NCI-H748 (cell line): ENCODE measurements around the gene TTLL8.

Source experiments
- DNase-seq: peaks from one replicate; lab custom pipeline; 2025; ENCODE audit not compliant: unreplicated experiment; lab: John Stamatoyannopoulos, UW

The TTLL8 gene

DNA sequence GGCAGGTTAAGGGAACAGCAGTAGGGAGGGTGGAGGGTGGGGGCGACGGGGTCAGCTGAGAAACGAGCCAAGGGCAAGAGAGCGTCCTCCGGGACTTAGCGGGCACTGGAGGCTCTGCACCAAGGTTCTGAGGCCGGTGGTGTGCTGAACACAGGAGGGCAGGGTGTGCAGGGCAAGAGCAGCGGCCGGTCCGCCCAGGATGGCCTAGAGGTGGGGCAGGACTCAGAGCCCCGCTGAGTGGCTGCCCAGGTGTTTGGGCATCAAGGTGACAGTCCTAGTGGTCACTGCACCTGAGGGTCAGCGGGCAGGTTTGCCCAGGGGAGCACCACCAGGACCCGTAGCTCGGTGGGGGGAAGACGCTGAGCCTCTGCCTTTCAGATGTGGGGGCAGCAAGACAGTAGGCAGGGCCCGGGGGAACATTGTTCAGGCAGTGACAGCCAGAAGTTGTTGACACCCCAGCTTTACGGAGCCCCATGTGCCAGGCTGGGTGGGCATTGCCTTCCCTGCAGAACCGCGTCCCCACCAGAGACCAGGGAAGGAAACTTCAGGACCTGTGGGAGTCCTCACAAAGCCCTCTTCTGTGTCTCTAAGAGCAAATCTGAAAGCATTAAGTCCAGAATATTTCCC, 4.5 kb upstream of the TTLL8 start:
- DNase-seq = no peak

DNA sequence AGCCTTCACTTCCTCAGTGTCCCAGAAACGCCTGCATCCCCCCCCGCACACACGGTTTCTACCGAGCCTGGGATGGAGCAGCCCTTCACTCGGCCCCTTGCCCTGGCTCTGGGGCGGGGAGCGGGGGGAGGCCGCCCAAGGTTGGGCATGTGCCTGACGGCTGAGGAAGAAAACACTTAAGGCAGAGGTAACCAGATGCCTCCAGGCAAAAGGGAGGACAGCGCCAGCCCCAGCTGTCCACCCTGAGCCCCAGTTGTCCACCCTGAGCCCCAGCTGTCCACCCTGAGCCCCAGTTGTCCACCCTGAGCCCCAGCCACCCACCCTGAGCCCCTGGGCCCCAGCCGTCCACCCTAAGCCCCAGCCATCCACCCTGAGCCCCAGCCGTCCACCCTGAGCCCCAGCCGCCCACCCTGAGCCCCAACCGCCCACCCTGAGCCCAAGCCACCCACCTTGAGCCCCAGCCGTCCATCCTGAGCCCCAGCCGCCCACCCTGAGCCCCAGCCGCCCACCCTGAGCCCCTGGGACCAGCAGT, 3.8 kb upstream of the TTLL8 start:
- no peak for DNase-seq

DNA sequence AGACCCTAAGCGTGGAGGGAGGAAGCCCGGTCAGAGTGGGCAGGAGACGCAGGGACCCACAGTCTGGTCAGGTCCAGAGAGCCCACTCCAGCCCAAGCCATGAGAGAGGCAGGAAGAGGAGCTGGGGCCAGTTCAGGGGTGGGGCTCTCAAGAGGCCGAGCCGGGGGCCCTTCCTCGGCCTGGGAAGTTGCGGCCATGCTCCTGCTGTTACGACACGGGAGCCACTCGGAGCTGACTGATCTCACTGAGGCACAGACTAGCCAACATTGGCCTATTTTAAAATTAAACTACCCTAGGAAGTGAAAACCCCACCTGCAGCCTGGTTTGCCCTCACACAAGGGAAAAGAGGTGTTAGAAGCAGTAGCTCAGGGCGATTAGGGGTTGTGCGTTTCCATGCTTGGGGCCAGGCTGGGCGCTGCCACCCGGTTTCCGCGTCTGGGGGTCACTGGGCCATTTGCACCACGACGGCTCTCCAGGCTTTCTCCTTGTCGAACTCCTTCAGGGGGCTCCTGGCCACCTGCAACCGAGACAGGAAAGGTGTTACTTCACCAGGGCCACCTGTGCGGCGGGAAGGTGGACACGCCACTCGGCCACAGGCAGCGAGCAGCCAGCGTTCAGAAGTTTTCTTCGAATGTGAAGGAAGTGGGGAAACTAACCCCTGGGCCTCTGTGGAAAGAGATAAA, 3.2 kb upstream of the TTLL8 start:
- no peak for DNase-seq

DNA sequence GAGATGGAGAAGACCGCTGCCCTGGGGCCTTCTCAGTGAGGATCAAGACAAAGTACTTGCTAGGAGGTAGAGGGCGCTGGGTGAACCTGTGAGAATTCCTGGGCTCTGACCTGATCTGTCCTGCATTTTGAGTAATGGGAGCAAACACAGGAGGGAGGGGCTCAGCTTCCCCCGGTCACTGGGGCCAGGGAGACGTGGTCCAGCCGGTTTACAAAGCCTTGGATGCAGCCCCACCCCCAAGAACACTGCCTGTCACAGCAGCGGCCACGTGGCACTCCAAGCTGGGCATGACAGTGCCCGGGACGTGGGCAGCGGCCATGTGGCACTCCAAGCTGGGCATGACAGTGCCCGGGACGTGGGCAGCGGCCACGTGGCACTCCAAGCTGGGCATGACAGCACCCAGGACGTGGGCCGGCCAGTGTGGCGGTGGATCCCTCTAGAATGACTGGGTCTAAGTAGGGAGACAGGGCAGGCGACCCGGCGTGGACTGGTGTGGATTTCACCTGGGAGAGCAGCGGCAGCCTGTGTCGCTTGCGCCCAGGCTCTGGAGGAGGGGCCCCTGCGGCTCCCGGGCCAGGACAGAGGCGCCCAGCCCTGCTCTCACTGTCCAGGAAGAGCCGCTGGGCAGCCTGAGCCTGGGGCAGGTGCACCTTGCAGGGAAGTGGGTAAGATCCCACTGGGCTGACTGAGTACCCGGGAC, 2.5 kb upstream of the TTLL8 start:
- DNase-seq = peak; percentile 33

DNA sequence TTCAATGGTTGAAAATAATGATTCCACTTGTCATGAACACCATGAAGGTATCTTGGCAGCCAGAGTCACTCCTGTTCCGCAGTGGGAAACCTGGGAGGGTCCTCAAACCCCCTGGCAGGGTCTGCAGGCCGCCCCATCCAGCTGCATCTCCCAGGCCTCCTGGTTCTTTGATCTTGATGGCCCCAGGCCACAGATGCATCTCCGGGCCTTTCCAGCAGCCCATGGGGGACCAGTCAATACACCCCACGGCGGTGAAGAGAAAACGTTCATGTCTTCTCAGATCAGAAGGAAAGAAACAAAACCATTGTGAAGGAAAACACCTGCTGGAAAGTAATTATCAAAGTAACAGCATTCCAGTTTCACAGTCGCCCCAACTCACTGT, 1.8 kb upstream of the TTLL8 start:
- DNase-seq = no peak

DNA sequence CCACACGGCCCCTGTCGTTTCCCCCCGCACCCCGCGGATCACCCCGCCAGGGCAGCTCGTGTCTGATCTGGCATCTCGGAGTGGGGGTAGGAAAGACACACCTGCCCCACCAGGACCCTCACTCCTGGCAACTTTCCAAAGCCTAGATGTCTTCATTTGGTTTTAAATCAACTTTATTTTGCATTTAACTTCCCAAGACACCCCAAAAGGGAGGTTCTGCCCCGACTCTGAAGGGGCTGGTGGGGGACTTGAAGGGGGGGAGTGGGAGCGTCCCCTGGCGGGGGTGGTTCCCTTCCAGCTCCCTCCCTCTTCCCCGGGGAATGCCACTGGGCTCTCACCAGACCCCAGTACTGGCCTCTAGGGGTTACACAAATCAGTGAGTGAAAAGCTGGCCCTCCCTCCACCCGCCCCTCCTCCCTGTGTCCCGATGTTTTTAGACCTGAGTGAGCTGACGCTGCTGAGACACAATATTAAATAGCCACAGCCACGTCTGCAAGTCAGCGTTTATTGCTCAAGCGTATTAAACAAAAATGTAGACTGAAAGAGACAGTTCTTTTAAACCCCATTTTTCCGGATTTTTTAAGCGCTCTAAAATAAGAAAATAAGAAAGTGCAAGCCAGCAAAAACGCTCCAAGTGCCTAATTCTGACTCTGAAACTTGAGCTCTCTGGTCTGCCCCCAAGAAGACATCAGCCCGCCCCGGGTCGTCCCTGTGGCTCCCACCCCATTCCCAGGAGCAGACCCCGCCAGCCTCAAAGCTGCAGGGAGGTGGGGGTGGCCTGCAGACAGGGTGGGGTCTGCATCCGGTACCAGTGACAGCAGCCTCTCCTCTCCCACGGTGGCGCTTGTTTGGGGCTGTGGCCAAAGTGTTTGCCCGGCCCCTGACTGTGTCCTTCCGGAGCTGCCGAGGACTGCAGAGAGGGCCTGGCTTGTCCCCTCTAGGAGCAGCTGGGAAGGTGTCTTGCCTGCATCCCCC, 1.1 kb upstream of the TTLL8 start:
- DNase-seq = peak; percentile 83

DNA sequence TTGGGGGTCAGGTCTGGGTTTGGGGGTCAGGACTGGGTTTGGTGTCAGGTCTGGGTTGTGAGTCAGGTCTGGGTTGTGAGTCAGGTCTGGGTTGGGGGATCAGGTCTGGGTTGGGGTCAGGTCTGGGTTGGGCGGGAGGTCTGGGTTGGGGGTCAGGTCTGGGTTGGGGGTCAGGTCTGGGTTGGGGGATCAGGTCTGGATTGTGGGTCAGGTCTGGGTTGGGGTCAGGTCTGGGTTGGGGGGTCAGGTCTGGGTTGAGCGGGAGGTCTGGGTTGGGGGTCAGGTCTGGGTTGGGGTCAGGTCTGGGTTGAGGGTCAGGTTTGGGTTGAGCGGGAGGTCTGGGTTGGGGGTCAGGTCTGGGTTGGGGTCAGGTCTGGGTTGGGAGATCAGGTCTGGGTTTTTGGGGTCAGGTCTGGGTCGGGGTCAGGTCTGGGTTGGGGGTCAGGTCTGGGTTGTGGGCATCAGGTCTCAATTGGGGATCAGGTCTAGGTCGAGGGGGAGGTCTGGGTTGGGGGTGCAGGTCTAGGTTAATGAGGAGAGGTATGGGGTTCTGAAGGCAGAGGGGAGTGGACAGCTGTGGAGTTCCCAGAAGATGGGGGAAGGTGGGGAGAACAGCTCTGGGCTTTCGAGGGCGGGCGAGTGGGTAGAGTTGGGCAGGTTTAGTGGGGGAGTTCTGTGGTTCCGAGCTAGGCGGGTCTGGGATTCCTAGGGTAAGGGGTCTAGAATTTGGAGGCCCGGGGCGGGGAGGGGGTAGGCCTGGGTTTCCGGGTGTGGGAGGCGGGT, 629 bp downstream of the TTLL8 start:
- DNase-seq = no peak

DNA sequence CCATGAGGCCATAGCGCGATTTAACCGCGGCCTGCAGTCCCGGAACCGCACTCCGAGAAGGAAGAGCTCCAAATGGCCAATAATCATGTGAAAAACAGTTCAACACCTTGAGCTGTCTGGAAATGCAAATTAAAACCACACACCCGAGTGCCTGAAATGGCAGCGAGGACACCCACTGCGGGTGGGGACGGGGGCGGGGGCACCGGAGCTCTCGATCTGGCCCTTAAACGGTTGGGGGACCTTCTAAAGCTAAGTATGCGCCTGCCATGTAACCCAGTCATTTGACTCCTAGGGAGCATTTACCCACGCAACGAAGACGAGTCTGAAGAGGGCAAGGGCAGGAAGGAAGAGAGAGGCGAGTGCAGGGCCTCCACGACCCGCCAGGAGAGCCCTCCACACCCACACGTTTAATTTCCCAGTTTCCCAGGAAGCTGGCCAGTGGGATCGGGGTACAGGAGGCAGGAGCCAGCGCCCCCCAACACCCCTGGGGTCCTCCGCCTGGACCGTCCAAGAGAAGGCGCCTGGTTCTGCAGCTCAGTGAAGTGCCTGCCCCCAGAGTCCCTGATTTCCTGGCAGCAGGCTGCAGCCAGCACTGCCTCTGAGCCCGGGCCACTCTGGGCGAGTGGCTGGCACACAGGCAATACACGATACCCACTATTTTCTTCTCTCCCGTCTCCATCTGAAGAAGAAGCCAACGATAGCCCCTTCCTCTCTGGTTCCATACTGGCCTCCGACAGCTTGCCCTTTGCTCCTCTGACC, 1.7 kb downstream of the TTLL8 start:
- no peak for DNase-seq

DNA sequence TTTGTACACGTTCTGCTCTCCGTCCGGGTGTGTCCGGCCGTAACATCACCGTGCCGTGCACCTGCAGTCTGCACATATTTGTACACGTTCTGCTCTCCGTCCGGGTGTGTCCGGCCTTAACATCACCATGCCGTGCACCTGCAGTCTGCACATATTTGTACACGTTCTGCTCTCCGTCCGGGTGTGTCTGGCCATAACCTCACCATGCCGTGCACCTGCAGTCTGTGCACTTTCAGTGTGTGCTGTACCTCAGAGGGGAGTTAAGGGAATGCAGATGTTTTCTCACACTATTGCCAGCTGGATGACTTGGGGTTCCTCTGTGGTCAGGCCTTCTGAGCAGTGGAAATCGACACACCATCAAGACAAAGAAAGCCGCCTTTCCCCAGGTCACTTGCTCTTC, 4.2 kb downstream of the TTLL8 start:
- no peak for DNase-seq

DNA sequence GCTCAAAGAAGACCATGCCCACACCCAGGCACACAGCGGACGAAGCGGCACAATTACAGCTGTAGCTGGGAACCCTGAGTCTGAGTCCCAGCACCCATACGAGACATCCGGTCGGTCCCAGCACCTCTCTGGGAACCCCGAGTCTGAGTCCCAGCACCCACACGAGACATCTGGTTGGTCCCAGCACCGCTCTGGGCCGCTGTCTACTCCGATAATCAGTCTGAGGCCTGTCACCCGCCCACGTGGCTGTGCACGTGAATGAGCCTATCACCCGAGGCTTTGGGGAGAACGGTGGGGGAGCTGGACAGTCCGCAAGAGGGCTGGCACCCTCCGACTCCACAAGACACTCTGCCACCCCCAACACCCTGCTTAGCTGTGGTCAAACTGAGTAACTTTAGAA, 6.2 kb downstream of the TTLL8 start:
- no peak for DNase-seq

DNA sequence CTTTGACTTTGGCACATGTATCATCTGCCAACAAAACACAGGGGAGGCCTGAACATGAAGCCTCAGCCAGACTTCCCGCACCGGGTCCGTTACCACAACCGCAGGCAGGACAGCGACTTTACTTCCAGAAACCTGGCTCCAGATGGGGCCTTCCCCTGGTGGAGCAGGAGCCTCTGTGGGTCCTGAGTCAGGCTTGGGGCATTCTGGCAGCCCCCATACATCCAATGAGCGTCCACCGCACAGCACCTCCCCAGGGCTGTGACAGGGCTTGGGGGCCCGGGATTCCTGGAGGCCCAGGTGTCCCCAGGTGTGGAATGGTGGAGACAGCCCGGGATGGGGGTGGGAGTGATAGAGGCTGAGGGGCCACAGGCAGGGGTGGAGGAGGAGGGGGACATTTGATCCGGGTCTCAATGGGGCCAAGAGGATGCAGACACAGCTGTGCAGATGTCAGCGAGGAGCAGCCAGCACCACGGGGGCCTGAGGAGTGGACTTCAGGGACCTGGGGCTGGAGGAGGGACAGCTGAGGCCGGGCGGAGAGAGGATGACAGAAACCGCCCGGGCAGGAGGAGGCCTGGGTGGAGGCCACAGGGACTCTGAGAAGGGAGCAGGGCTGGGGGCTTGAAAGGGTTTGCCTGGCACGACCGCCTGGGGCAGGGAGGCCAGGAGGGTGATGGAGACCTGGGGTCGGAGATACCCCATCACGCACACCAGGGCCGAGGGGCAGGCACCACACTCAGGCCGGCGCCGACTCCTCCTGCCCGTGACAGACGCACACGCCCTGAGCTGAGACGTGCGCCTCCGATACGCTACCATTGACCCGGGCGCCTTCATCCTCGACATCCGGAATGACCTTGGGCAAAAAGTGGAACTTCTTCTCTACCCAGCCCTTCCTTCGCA, 8.6 kb downstream of the TTLL8 start:
- DNase-seq = no peak

DNA sequence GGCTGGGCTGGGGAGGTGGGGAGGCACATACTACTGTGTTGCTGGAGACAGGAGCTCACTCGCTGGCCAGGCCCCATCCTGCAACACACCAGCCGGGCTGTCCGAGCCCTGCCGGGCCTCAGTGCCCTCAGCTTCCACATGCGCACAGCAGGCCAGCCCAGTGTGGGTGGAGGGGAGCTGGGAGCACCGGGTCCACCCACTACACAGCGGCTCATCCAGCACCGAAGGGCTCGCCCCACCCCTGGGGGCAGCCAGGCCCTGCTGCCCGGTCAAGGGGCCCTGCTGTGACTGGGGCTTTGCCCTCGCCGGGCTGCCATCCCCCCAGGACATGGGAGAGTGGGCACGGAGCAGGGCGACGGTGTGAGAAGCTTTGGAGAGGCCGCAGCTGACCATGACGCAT, 9.3 kb downstream of the TTLL8 start:
- DNase-seq = no peak

DNA sequence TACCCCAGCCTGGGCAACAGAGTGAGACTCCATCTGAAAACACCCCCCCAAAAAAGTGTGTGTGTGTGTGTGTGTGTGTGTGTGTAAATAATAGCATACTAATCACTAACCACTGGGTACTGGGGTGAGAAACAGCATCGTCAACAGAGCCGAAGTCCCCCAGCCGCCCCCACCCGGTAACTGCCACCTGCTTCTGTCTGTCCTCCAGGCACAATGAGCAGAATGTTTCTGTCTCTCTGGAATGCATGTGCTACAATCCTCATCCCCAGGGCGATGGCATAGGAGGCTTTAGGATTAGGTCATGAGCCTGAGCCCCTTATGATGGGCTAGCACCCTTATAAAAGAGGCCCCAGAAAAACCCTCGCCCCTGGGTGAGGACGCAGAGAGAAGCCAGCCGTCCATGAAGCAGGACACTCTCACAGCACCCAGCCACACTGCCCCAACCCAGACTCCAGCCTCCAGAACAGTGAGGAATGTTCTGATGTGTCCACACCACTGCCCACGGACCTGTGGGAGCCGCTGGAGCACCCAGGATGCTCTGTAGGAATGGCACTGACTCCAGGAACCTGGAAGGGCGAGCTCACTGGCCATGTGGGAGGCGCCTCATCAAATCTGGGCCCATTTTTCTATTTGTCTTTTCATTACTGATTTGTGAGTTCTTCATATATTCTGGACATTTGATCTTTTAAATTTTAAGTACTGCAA, 9.9 kb downstream of the TTLL8 start:
- no peak for DNase-seq

DNA sequence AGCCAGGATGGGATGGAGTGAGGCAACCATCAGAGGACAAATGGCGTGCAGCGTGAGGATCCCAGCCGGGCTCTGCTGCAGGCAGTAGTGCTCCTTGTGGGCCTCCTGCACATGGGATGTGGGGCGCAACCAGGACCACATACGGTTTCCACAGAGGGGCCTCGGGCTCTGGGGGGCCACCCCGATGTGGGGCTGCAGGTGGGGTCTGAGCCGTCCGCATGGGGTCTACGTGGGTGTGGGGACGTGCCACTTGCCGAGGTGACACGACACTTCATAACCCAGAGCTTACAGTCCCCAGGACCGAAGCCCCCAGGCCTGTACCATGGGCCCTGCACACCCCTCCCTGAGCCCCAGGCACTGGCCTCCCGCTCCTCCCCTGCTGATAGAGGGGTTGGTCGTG, 10.8 kb downstream of the TTLL8 start:
- no peak for DNase-seq

DNA sequence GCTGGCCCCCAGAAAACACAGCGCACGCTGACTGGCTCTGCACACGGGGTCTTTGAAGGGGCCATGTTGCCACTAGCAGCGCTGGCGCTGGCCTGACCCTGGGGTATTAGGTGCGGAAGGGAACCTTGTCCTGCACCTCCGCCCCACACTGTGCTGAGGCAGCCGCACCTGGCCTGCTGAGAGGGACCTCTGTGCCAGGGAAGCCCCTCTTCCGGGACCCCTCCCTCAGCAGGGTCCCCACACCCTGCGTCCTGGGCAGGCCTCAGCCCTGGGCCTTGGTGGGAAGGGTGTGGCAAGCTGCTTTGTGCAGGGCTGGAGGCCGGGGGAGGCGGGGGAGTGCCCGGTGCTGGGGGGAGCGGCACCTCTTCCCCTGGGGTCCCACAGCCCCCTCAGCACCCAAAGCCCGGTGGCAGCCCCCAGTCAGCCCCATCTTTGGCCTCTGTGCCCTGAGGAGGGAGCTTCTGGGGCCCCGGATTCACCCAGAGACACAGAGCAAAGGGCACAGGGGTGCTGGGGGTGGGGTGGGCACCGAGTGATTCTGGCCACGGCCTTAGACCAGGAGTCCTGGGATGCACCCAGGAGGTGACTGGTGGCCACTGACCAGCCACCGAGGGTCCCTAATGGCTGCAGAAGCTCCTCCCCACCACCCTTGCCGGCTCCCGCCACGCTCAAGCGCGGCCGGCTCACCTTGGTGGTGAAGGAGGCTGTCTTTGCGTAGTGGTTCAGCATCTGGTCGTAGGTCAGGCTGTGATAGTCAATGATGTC, 11.4 kb downstream of the TTLL8 start:
- no peak for DNase-seq

DNA sequence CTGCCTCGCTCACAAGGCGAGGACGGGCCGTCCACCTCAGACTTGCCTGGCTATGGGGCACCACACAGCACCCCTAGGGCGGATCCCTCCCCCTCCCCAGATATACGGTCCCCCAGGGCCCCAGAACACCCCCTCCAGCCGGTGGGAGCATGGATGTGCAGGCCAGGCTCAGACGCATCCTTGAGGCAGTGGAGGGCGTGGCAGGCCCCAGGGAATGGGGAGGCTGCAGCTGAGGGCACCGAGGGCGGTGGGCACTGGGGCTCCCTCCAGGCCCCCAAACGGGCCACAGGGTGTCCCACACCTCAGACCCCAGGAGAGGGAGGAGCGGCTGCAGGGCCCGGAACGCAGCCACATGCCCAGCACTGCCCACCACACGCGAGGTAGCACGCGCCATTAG, 12.1 kb downstream of the TTLL8 start:
- DNase-seq = no peak
